Keratinocyte (primary cell): ENCODE data around the gene MX2. TPM values are rescaled to one million over a fixed set of nuclear protein-coding genes. Genes with fewer than 3 reads are reported as not detected.

Experiments used
- DNase-seq: peaks from one replicate; pipeline ENCODE4 v3.0.0-alpha.2; 2011; ENCODE audit warnings: low read depth, missing footprints, low spot score
- FAIRE-seq: peaks from 2 replicates; lab custom pipeline; 2011; peaks lifted over from hg19 to GRCh38; lab: Jason Lieb, UNC
- H2AFZ ChIP-seq: 2 replicates; pipeline ENCODE4 v1.6.0; 2012; ENCODE audit warnings: low read length, control low read depth, inconsistent platforms; ENCODE audit not compliant: control insufficient read depth
- H3K27ac ChIP-seq: 2 replicates; pipeline ENCODE4 v1.5.1; 2011; ENCODE audit warnings: low read length; ENCODE audit not compliant: control insufficient read depth, insufficient read depth
- H3K27me3 ChIP-seq: 3 replicates; pipeline ENCODE4 v1.6.0; 2011; ENCODE audit warnings: low read length; ENCODE audit not compliant: control insufficient read depth, insufficient read depth; ENCODE audit errors: extremely low read depth
- H3K36me3 ChIP-seq, 2 experiments: 2 replicates in 1 of 2; 3 replicates in 1 of 2; pipeline ENCODE4 v1.5.1; 2011; ENCODE audit warnings: low read length in 2 of 2, mild to moderate bottlenecking in 1 of 2; ENCODE audit not compliant: control insufficient read depth in 2 of 2, insufficient read depth in 2 of 2; ENCODE audit errors: extremely low read depth in 1 of 2
- H3K4me1 ChIP-seq: 3 replicates; pipeline ENCODE4 v1.5.1; 2011; ENCODE audit warnings: low read length; ENCODE audit not compliant: control insufficient read depth, insufficient read depth; ENCODE audit errors: extremely low read depth
- H3K4me2 ChIP-seq: 3 replicates; pipeline ENCODE4 v1.6.0; 2011; ENCODE audit warnings: low read depth, low read length; ENCODE audit not compliant: control insufficient read depth, insufficient read depth; ENCODE audit errors: extremely low read depth
- H3K4me3 ChIP-seq, 3 experiments: fragments of 200-600 bp in 1 of 3; sonication (generic) in 1 of 3; 2 replicates in 2 of 3; 3 replicates in 1 of 3; pipeline ENCODE4 v1.5.1; 2011 to 2016; ENCODE audit warnings: low read length in 3 of 3, mild to moderate bottlenecking in 3 of 3, control low read depth in 2 of 3, inconsistent platforms in 1 of 3, low read depth in 1 of 3, mixed read lengths in 1 of 3, mixed run types in 1 of 3, moderate library complexity in 1 of 3; ENCODE audit not compliant: control insufficient read depth in 2 of 3, insufficient read depth in 2 of 3; ENCODE audit errors: extremely low read depth in 1 of 3
- H3K79me2 ChIP-seq: 2 replicates; pipeline ENCODE4 v1.6.0; 2012; ENCODE audit warnings: low read length; ENCODE audit not compliant: control insufficient read depth, insufficient read depth
- H3K9ac ChIP-seq: 3 replicates; pipeline ENCODE4 v1.6.0; 2011; ENCODE audit warnings: low read length; ENCODE audit not compliant: control insufficient read depth, insufficient read depth; ENCODE audit errors: extremely low read depth
- H3K9me1 ChIP-seq: 3 replicates; pipeline ENCODE4 v1.6.0; 2011; ENCODE audit warnings: low read length; ENCODE audit not compliant: control insufficient read depth, insufficient read depth; ENCODE audit errors: extremely low read depth
- H3K9me3 ChIP-seq: 2 replicates; pipeline ENCODE4 v1.5.1; 2012; ENCODE audit warnings: low read depth, low read length; ENCODE audit not compliant: control insufficient read depth
- H4K20me1 ChIP-seq: 3 replicates; pipeline ENCODE4 v1.6.0; 2011; ENCODE audit warnings: low read length; ENCODE audit not compliant: control insufficient read depth, insufficient read depth; ENCODE audit errors: extremely low read depth
- EZH2 ChIP-seq: IDR thresholded peaks from one replicate; pipeline ENCODE4 v1.6.1; 2012; ENCODE audit warnings: inconsistent platforms, mild to moderate bottlenecking, low read length, moderate library complexity
- dilution Hi-C: fragments of 300-500 bp; cut with MboI; formaldehyde crosslinking; loops from one replicate; pipeline ENCODE4 v1.7.0; 2020; ENCODE audit warnings: low sequenced_read_pairs; ENCODE audit not compliant: extremely low pct_ligation_motif_present
- polyA plus RNA-seq, 5 experiments: library from polyadenylated mRNA; depleted of rRNA in 3 of 5; stranded (reverse) in 3 of 5; stranded (forward) in 1 of 5; unstranded in 1 of 5; fragments of >200 nt; gene quantifications; 1 replicate in 1 of 5; 2 replicates in 3 of 5; 3 replicates in 1 of 5; pipeline versions ENCODE4 v1.2.1 to v1.2.3, GENCODE V29; 2011 to 2012; ENCODE audit warnings: missing spikeins in 2 of 5, low read depth in 1 of 5, low replicate concordance in 1 of 5
- TF ChIP-seq, protein P1 (sequence below), 3 experiments: IDR thresholded peaks in 1 of 3; conservative IDR thresholded peaks in 1 of 3; optimal IDR thresholded peaks in 1 of 3; 2 replicates in 2 of 3; 3 replicates in 1 of 3; pipeline versions ENCODE3 to v1.5.1; 2011; ENCODE audit warnings: low read length in 3 of 3, mild to moderate bottlenecking in 3 of 3, moderate library complexity in 2 of 3, control low read depth in 1 of 3, inconsistent platforms in 1 of 3; ENCODE audit not compliant: insufficient read depth in 2 of 3; ENCODE audit errors: extremely low read depth in 1 of 3

MX2 gene
- polyA plus RNA-seq, 1 donor (not counting 4 experiments of a cell fraction or from before 2014, with no cell fraction given) = 7.1 TPM

DNA sequence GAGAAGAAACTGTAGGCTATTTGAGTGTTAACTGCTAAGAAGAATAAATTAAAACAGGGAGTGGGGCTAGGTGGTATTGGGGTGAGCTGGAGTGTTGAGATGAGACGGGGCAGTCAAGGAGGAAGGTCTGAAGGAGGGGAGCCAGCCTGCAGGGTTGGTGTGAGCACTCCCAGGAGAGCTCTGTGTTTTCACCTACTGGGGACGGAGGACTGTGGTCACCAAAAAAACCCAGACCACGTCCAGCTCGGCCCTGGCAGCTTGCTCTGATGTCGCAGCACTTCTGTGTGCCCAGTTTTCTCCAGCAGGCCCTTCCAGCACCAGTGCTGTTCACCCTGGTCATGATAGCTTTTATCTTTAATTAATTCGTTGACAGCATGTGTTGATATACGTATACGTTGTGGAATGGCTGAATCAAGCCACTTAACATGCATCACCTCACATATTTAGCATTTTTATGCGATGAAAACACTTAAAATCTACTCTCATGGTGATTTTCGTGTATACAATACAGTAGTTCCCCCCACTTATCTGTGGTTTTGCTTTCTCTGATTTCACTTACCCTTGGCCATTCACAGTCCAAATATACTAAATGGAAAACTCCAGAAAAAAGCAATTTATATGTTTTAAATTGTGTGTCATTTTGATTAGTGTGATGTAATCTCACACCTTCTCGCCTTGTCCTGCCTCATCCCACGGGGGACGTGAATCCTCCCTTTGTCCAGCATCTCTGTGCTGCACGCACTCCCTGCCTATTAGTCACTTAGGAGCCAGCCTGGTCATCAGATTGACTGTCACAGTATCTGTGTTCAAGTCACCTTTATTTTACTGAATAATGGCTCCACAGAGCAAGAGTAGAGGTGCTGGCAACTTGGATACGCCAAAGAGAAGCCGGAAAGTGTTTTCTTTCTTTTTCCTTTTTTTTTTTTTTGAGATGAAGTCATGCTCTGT is 32.9 kb upstream of the MX2 start:
- dilution Hi-C loops = no loop called here
- Histone ChIP-seq H2AFZ (no peak overlapping the region), H3K27ac (no peak overlapping the region), H3K79me2 (no peaks in the 10 kb centered on the region), H3K27me3 (no peaks in the 10 kb centered on the region), H3K9ac (no peak overlapping the region), H3K9me3 (no peaks in the 10 kb centered on the region), H3K36me3 (no peaks in the 10 kb centered on the region), H3K4me1 (no peaks in the 10 kb centered on the region), H3K9me1 (no peaks in the 10 kb centered on the region), H3K4me3 (no peak overlapping the region), H4K20me1 (no peaks in the 10 kb centered on the region), H3K4me2 (no peak overlapping the region)
- no peak for TF ChIP-seq EZH2
- TF ChIP-seq, protein P1, sequence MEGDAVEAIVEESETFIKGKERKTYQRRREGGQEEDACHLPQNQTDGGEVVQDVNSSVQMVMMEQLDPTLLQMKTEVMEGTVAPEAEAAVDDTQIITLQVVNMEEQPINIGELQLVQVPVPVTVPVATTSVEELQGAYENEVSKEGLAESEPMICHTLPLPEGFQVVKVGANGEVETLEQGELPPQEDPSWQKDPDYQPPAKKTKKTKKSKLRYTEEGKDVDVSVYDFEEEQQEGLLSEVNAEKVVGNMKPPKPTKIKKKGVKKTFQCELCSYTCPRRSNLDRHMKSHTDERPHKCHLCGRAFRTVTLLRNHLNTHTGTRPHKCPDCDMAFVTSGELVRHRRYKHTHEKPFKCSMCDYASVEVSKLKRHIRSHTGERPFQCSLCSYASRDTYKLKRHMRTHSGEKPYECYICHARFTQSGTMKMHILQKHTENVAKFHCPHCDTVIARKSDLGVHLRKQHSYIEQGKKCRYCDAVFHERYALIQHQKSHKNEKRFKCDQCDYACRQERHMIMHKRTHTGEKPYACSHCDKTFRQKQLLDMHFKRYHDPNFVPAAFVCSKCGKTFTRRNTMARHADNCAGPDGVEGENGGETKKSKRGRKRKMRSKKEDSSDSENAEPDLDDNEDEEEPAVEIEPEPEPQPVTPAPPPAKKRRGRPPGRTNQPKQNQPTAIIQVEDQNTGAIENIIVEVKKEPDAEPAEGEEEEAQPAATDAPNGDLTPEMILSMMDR (optimal IDR thresholded peaks at IDR 0.05 in 1 of 3, IDR thresholded peaks at IDR 0.05 in 1 of 3, conservative IDR thresholded peaks at IDR 0.05 in 1 of 3; ENCODE audit: extremely low read depth in 1 of 3, insufficient read depth in 2 of 3, low read length in 3 of 3) = no peak
- DNase-seq (no peak), FAIRE-seq (no peak)

GRCh38 chr21:41333752-41334151 is 28.1 kb upstream of the MX2 start:
- H4K20me1 ChIP-seq = no peaks in the 10 kb centered on the region
- dilution Hi-C loops = no loop called here
- no peaks in the 10 kb centered on the region for H3K79me2 ChIP-seq
- DNase-seq = no peak
- no peaks in the 10 kb centered on the region for H3K9me1 ChIP-seq
- no peaks in the 10 kb centered on the region for H3K27me3 ChIP-seq
- FAIRE-seq = no peak
- no peak overlapping the region for H3K9ac ChIP-seq
- no peak for TF ChIP-seq EZH2
- TF ChIP-seq, protein P1 (optimal IDR thresholded peaks at IDR 0.05 in 1 of 3, IDR thresholded peaks at IDR 0.05 in 1 of 3, conservative IDR thresholded peaks at IDR 0.05 in 1 of 3; ENCODE audit: extremely low read depth in 1 of 3, insufficient read depth in 2 of 3, low read length in 3 of 3) = no peak
- no peak overlapping the region for H3K4me2 ChIP-seq
- no peaks in the 10 kb centered on the region for H3K36me3 ChIP-seq
- no peak overlapping the region for H2AFZ ChIP-seq
- no peaks in the 10 kb centered on the region for H3K9me3 ChIP-seq
- H3K4me1 ChIP-seq = no peaks in the 10 kb centered on the region
- no peak overlapping the region for H3K4me3 ChIP-seq
- no peak overlapping the region for H3K27ac ChIP-seq
